ENCODE data around the gene IRF2BP2. TPM values are rescaled to one million over a fixed set of nuclear protein-coding genes. Genes with fewer than 3 reads are reported as not detected.

IRF2BP2 gene
- total and polyA plus RNA-seq, 10 of the 15 experiments (the other 5 are each of a cell fraction or from before 2014, with no cell fraction given), result 7.5 to 114 (median 52.3) TPM

- TF ChIP-seq NFYA (IDR thresholded peaks at IDR 0.05; ENCODE audit: borderline replicate concordance, low read depth, low read length) (no peak), NFYB (IDR thresholded peaks at IDR 0.05; ENCODE audit: insufficient read depth, low read depth, low read length) (no peak), CREB1 (IDR thresholded peaks at IDR 0.05; ENCODE audit: low read depth) (no peak), HCFC1 (IDR thresholded peaks at IDR 0.05; ENCODE audit: low read length) (no peak), ZNF687 (IDR thresholded peaks at IDR 0.05) (peak; percentile 95), GABPA (IDR thresholded peaks at IDR 0.05; ENCODE audit: low read depth) (no peak), SMAD1 (IDR thresholded peaks at IDR 0.05; ENCODE audit: low read depth, partially characterized antibody) (peak; percentile 98), RFX5 (IDR thresholded peaks at IDR 0.05; ENCODE audit: low read depth, low read length) (peak; percentile 20; the same call in 1 of the 2 replicates), MTA3 (IDR thresholded peaks at IDR 0.05; ENCODE audit: borderline replicate concordance, low read length) (no peak), TARDBP (IDR thresholded peaks at IDR 0.05; ENCODE audit: borderline replicate concordance) (0 out of 2 replicates have a peak, but pooled peaks have one; percentile 38), ZNF24 (IDR thresholded peaks at IDR 0.05) (no peak), SREBF1 (IDR thresholded peaks at IDR 0.05; ENCODE audit: low read length) (no peak), NRF1 (conservative IDR thresholded peaks at IDR 0.05; ENCODE audit: low read depth, low read length) (no peak), LARP7 (IDR thresholded peaks at IDR 0.05) (peak; percentile 62), MEF2A (IDR thresholded peaks at IDR 0.05; ENCODE audit: insufficient read depth, low read depth, low read length) (peak; percentile 59; the same call in 1 of the 2 replicates), ETV6 (conservative IDR thresholded peaks at IDR 0.05 in 1 of 2, IDR thresholded peaks at IDR 0.05 in 1 of 2; ENCODE audit: borderline replicate concordance in 1 of 2, low read depth in 1 of 2) (peak in 1 of 2 experiments; percentile 85; a peak in 2 of 4 replicates), ZNF274 (IDR thresholded peaks at IDR 0.05; ENCODE audit: insufficient read depth, insufficient read length) (no peak)
- TF ChIP-seq, protein P1, sequence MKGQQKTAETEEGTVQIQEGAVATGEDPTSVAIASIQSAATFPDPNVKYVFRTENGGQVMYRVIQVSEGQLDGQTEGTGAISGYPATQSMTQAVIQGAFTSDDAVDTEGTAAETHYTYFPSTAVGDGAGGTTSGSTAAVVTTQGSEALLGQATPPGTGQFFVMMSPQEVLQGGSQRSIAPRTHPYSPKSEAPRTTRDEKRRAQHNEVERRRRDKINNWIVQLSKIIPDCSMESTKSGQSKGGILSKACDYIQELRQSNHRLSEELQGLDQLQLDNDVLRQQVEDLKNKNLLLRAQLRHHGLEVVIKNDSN (IDR thresholded peaks at IDR 0.05; ENCODE audit: borderline replicate concordance, extremely low read length, insufficient read depth, low read depth, low read length), result no peak
- TF ChIP-seq, protein P2, sequence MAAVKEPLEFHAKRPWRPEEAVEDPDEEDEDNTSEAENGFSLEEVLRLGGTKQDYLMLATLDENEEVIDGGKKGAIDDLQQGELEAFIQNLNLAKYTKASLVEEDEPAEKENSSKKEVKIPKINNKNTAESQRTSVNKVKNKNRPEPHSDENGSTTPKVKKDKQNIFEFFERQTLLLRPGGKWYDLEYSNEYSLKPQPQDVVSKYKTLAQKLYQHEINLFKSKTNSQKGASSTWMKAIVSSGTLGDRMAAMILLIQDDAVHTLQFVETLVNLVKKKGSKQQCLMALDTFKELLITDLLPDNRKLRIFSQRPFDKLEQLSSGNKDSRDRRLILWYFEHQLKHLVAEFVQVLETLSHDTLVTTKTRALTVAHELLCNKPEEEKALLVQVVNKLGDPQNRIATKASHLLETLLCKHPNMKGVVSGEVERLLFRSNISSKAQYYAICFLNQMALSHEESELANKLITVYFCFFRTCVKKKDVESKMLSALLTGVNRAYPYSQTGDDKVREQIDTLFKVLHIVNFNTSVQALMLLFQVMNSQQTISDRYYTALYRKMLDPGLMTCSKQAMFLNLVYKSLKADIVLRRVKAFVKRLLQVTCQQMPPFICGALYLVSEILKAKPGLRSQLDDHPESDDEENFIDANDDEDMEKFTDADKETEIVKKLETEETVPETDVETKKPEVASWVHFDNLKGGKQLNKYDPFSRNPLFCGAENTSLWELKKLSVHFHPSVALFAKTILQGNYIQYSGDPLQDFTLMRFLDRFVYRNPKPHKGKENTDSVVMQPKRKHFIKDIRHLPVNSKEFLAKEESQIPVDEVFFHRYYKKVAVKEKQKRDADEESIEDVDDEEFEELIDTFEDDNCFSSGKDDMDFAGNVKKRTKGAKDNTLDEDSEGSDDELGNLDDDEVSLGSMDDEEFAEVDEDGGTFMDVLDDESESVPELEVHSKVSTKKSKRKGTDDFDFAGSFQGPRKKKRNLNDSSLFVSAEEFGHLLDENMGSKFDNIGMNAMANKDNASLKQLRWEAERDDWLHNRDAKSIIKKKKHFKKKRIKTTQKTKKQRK (IDR thresholded peaks at IDR 0.05; ENCODE audit: low read depth, low read length), result no peak
These were observed 2.6 kb upstream of the IRF2BP2 start (continued) for GRCh38 chr1:234612352-234613127.
